Esophagus muscularis mucosa (tissue), 4 donors: Measurements from ENCODE around the gene DAB1. TPM values are rescaled to one million over a fixed set of nuclear protein-coding genes. Genes with fewer than 3 reads are reported as not detected.

Source experiments
- DNase-seq: peaks from one replicate; pipeline ENCODE4 v3.0.0-alpha.2; 2017; ENCODE audit errors: extremely low spot score
- H3K27ac ChIP-seq, 4 donors: fragments of 200-600 bp; sonication (generic); replicated peaks in 1 of 4; 1 replicate in 3 of 4; 2 replicates in 1 of 4; pipeline ENCODE4 v1.5.1; 2016 to 2019; ENCODE audit warnings: mild to moderate bottlenecking in 1 of 4
- H3K27me3 ChIP-seq, 4 donors: fragments of 200-600 bp; sonication (generic); one replicate each; pipeline versions ENCODE4 v1.5.1 to v1.6.0; 2016 to 2019
- H3K36me3 ChIP-seq, 4 donors: fragments of 200-600 bp; sonication (generic); one replicate each; pipeline ENCODE4 v1.5.1; 2016 to 2019
- H3K4me1 ChIP-seq, 4 donors: fragments of 200-600 bp; sonication (generic); one replicate each; pipeline ENCODE4 v1.5.1; 2016 to 2019
- H3K4me3 ChIP-seq, 4 donors: fragments of 200-600 bp; sonication (generic); 1 replicate in 2 of 4; 2 replicates in 2 of 4; pipeline ENCODE4 v1.5.1; 2016 to 2019; ENCODE audit warnings: mild to moderate bottlenecking in 4 of 4, moderate library complexity in 1 of 4
- H3K9me3 ChIP-seq, 4 donors: fragments of 200-600 bp; sonication (generic); 1 replicate in 3 of 4; 2 replicates in 1 of 4; pipeline ENCODE4 v1.5.1; 2016 to 2019
- EP300 ChIP-seq: sonication (generic); formaldehyde crosslinking; IDR thresholded peaks from one replicate; pipeline ENCODE4 v1.6.1; 2017; ENCODE audit warnings: antibody characterized with exemption
- POLR2A ChIP-seq: fragments of 450-650 bp; IDR thresholded peaks from one replicate; pipeline ENCODE4 v1.6.1; 2017; ENCODE audit warnings: antibody characterized with exemption, moderate library complexity, mild to moderate bottlenecking, low read depth
- POLR2AphosphoS5 ChIP-seq, 2 donors: sonication (generic); formaldehyde crosslinking; IDR thresholded peaks; one replicate each; pipeline ENCODE4 v1.6.1; 2017; ENCODE audit warnings: antibody characterized with exemption in 2 of 2
- WGBS: methylation state at CpG from one replicate; pipeline ENCODE4 v1.1.5; 2018; 5-methylcytosine and 5-hydroxymethylcytosine counted together
- intact Hi-C: fragments of 100-400 bp; cut with DNase I; formaldehyde crosslinking; loops from one replicate; pipeline ENCODE4 v1.15.1; 2023
- total RNA-seq, 4 donors: library from RNA; depleted of rRNA; stranded (reverse); fragments of >200 nt; gene quantifications; one replicate each; pipeline versions ENCODE4 v1.1.0 to v1.2.1, GENCODE V29; 2016
- TF ChIP-seq, protein P1 (sequence below), 3 experiments: fragments of 200-600 bp in 2 of 3; fragments of 450-650 bp in 1 of 3; sonication (generic) in 2 of 3; IDR thresholded peaks; one replicate each; pipeline ENCODE4 v1.5.1; 2017 to 2019; ENCODE audit warnings: antibody characterized with exemption in 3 of 3, mild to moderate bottlenecking in 2 of 3, moderate library complexity in 1 of 3

Gene DAB1
- total RNA-seq, 4 donors from 2014 or later, result 0.26 to 1.3 (median 0.37) TPM

DNA sequence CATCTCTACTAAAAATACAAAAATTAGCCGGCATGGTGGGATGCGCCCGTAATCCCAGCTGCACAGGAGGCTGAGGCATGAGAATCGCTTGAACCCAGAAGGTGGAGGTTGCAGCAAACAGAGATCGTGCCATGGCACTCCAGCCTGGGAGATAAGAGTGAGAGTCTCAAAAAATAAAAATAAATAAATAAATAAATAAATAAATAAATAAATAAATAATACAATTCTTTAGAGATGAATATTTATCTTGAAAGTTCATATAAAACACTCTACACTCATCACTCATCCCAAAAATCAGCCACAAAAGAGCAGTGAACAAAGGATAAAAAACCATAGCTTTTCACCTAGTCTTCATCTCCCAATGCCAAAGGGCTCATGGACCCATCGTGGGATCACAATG is 295.9 kb downstream of the DAB1 start:
- no peaks in the 10 kb centered on the region for H3K9me3 ChIP-seq
- H3K36me3 ChIP-seq, result no peaks in the 10 kb centered on the region
- H3K27ac ChIP-seq, result no peak overlapping the region
- intact Hi-C loops, result no loop called here
- DNase-seq, result no peak
- no peak for TF ChIP-seq POLR2A
- TF ChIP-seq POLR2AphosphoS5 (IDR thresholded peaks at IDR 0.05), result no peak
- TF ChIP-seq, protein P1, sequence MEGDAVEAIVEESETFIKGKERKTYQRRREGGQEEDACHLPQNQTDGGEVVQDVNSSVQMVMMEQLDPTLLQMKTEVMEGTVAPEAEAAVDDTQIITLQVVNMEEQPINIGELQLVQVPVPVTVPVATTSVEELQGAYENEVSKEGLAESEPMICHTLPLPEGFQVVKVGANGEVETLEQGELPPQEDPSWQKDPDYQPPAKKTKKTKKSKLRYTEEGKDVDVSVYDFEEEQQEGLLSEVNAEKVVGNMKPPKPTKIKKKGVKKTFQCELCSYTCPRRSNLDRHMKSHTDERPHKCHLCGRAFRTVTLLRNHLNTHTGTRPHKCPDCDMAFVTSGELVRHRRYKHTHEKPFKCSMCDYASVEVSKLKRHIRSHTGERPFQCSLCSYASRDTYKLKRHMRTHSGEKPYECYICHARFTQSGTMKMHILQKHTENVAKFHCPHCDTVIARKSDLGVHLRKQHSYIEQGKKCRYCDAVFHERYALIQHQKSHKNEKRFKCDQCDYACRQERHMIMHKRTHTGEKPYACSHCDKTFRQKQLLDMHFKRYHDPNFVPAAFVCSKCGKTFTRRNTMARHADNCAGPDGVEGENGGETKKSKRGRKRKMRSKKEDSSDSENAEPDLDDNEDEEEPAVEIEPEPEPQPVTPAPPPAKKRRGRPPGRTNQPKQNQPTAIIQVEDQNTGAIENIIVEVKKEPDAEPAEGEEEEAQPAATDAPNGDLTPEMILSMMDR (IDR thresholded peaks at IDR 0.05), result no peak
- no peak for TF ChIP-seq EP300
- H3K4me3 ChIP-seq, result no peak overlapping the region
- no peaks in the 10 kb centered on the region for H3K27me3 ChIP-seq
- H3K4me1 ChIP-seq, result peaks cover 0 to 13% (median 11%) of the 10 kb centered on the region in 4 donors
- WGBS, result 94% methylated on average over 6 of the region's 6 CpGs

DNA sequence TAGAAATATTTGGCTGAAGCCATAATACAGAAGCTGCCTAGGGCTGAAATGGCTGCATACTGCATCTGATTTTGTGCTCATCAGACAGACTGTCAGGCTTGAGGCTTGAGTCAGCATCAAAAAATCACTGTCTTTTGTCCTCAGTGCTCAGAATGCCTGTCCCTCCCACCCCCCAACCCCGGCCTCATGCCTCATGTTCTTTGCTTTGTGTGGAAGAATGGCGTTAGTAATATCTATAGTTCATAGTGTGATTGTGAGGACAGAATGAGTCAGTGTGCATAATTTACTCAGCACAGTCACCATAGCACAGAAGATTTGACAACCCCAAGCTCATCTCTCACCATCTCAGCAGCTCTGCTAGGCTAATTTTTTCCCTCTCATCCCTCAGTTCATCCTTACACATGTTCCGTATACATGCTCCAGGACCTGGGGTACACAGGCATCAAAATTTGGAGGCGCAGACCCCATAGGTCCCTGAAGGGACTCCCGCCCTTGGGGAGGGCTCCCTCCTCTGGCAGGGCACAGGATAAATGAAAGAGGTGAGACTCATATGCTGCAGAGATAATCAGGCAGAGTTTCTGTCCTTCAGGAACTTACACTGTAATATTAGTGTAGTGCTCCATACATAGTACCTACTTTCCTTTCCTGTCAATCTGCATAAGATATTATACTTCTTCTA is 299.0 kb downstream of the DAB1 start:
- WGBS, result 86% methylated on average over 5 of the region's 5 CpGs
- Histone ChIP-seq H3K9me3 (no peaks in the 10 kb centered on the region), H3K4me1 (no peaks in the 10 kb centered on the region), H3K27me3 (no peaks in the 10 kb centered on the region), H3K36me3 (no peaks in the 10 kb centered on the region), H3K27ac (no peak overlapping the region), H3K4me3 (no peak overlapping the region)
- intact Hi-C loops, result no loop called here
- no peak for DNase-seq
- no peak for TF ChIP-seq EP300
- TF ChIP-seq POLR2A, result no peak
- no peak for TF ChIP-seq POLR2AphosphoS5 (IDR thresholded peaks at IDR 0.05)
- TF ChIP-seq, protein P1 (IDR thresholded peaks at IDR 0.05), result no peak

DNA sequence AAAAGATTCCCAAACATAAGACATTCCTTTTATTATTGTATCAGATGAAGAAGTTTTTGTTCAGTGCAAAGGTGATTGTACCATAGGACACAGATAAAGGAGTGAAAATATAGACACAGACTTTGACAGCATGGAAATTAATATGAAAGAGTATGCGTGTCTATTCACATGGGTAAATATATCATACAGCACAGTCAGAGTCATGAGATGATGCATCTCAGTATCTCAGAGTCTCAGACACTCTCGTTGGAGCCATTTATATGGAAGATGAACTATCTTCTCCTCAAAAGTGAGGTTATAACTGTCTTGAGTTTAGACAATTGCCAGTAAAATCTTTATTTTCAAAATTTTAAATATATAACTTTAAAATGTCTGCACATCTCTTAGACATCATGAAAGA is 299.7 kb downstream of the DAB1 start:
- no peak for DNase-seq
- Histone ChIP-seq H3K9me3 (no peaks in the 10 kb centered on the region), H3K27me3 (no peaks in the 10 kb centered on the region), H3K36me3 (no peaks in the 10 kb centered on the region), H3K4me3 (no peak overlapping the region), H3K27ac (no peak overlapping the region), H3K4me1 (peaks cover 0 to 4% (median 0%) of the 10 kb centered on the region in 4 donors)
- intact Hi-C loops, result no loop called here
- TF ChIP-seq POLR2AphosphoS5 (IDR thresholded peaks at IDR 0.05) (no peak), EP300 (no peak), POLR2A (no peak)
- TF ChIP-seq, protein P1 (IDR thresholded peaks at IDR 0.05), result no peak
- WGBS, result 70% methylated on average over 2 of the region's 2 CpGs

DNA sequence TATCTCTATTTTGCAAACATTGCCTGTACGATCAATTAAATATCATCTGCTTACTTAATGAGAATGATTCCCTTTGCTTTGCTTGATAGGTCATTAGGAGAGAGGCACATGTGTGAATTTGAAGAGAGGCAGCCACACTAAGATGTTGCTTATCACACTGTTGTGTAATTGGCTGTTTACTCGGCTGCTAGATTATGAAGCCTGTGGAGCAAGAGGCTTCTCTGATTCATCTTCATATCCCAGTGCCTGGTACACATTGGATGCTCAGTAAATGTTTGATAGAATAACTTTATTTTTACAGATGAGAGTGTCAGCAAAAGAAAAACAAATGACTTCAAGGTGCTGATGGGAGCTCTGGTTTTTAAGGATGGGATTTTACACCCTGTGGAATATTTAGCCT is 301.8 kb downstream of the DAB1 start:
- Histone ChIP-seq H3K4me1 (peaks cover 0 to 9% (median 0%) of the 10 kb centered on the region in 4 donors), H3K4me3 (no peak overlapping the region), H3K27me3 (no peaks in the 10 kb centered on the region), H3K9me3 (no peaks in the 10 kb centered on the region), H3K27ac (no peak overlapping the region), H3K36me3 (no peaks in the 10 kb centered on the region)
- intact Hi-C loops, result no loop called here
- DNase-seq, result no peak
- 89% methylated on average over 2 of the region's 2 CpGs for WGBS
- TF ChIP-seq, protein P1 (IDR thresholded peaks at IDR 0.05), result no peak
- no peak for TF ChIP-seq POLR2AphosphoS5 (IDR thresholded peaks at IDR 0.05)
- TF ChIP-seq EP300, result no peak
- no peak for TF ChIP-seq POLR2A
